ENCODE measurements around the gene SOX13. TPM values are rescaled to one million over a fixed set of nuclear protein-coding genes. Genes with fewer than 3 reads are reported as not detected.

Gene SOX13
- total RNA-seq, 1 donor from 2014 or later, result 9.1 TPM

GRCh38 chr1:204032642-204033235 lies 40.2 kb upstream of the SOX13 start:
- TF ChIP-seq CTCF (IDR thresholded peaks at IDR 0.05), result no peak
- H3K4me1 Mint-ChIP-seq (ENCODE audit: low read depth), result no peaks in the 10 kb centered on the region
- no peak overlapping the region for H3K27ac Mint-ChIP-seq (ENCODE audit: unreplicated experiment)
- H3K27me3 Mint-ChIP-seq (ENCODE audit: low read depth), result peaks cover 2% of the 10 kb centered on the region
- H3K9me3 Mint-ChIP-seq (ENCODE audit: low read depth), result no peaks in the 10 kb centered on the region
- no peak for DNase-seq (ENCODE audit: low spot score)
- peaks cover 2% of the 10 kb centered on the region for H3K36me3 Mint-ChIP-seq (ENCODE audit: low read depth)
- no peak overlapping the region for H3K4me3 Mint-ChIP-seq (ENCODE audit: unreplicated experiment)

GRCh38 chr1:204033306-204033705 lies 39.6 kb upstream of the SOX13 start:
- no peaks in the 10 kb centered on the region for H3K9me3 Mint-ChIP-seq (ENCODE audit: low read depth)
- H3K4me1 Mint-ChIP-seq (ENCODE audit: low read depth), result no peaks in the 10 kb centered on the region
- DNase-seq (ENCODE audit: low spot score), result no peak
- TF ChIP-seq CTCF (IDR thresholded peaks at IDR 0.05), result no peak
- no peak overlapping the region for H3K4me3 Mint-ChIP-seq (ENCODE audit: unreplicated experiment)
- H3K36me3 Mint-ChIP-seq (ENCODE audit: low read depth), result peaks cover 2% of the 10 kb centered on the region
- peaks cover 2% of the 10 kb centered on the region for H3K27me3 Mint-ChIP-seq (ENCODE audit: low read depth)
- no peak overlapping the region for H3K27ac Mint-ChIP-seq (ENCODE audit: unreplicated experiment)

- Mint-ChIP-seq H3K36me3 (ENCODE audit: low read depth) (peaks cover 2% of the 10 kb centered on the region), H3K4me3 (ENCODE audit: unreplicated experiment) (no peak overlapping the region), H3K4me1 (ENCODE audit: low read depth) (peaks cover 7% of the 10 kb centered on the region), H3K27me3 (ENCODE audit: low read depth) (peaks cover 2% of the 10 kb centered on the region), H3K27ac (ENCODE audit: unreplicated experiment) (no peak overlapping the region), H3K9me3 (ENCODE audit: low read depth) (no peaks in the 10 kb centered on the region)
- TF ChIP-seq CTCF (IDR thresholded peaks at IDR 0.05), result peak; percentile 30
- DNase-seq (ENCODE audit: low spot score), result no peak
Measured at GRCh38 chr1:204036882-204037655, 35.8 kb upstream of the SOX13 start.

- Mint-ChIP-seq H3K36me3 (ENCODE audit: low read depth) (peaks cover 2% of the 10 kb centered on the region), H3K27me3 (ENCODE audit: low read depth) (peaks cover 4% of the 10 kb centered on the region), H3K9me3 (ENCODE audit: low read depth) (no peaks in the 10 kb centered on the region), H3K4me3 (ENCODE audit: unreplicated experiment) (no peak overlapping the region), H3K4me1 (ENCODE audit: low read depth) (peaks cover 7% of the 10 kb centered on the region), H3K27ac (ENCODE audit: unreplicated experiment) (peak overlapping the region; percentile 45)
- no peak for DNase-seq (ENCODE audit: low spot score)
- TF ChIP-seq CTCF (IDR thresholded peaks at IDR 0.05), result no peak
Measured at GRCh38 chr1:204041232-204041767, 31.6 kb upstream of the SOX13 start.

- peaks cover 2% of the 10 kb centered on the region for H3K36me3 Mint-ChIP-seq (ENCODE audit: low read depth)
- H3K4me3 Mint-ChIP-seq (ENCODE audit: unreplicated experiment), result no peak overlapping the region
- H3K4me1 Mint-ChIP-seq (ENCODE audit: low read depth), result peaks cover 7% of the 10 kb centered on the region
- TF ChIP-seq CTCF (IDR thresholded peaks at IDR 0.05), result no peak
- H3K27ac Mint-ChIP-seq (ENCODE audit: unreplicated experiment), result peak overlapping the region; percentile 45
- peaks cover 4% of the 10 kb centered on the region for H3K27me3 Mint-ChIP-seq (ENCODE audit: low read depth)
- H3K9me3 Mint-ChIP-seq (ENCODE audit: low read depth), result no peaks in the 10 kb centered on the region
- DNase-seq (ENCODE audit: low spot score), result no peak
Measured at GRCh38 chr1:204041803-204042505, 31.0 kb upstream of the SOX13 start.
